ENCODE results near the gene ASB10.

Gene ASB10

GRCh38 chr7:151157645-151158329 lies 29.3 kb downstream of the ASB10 start:
- no peak for DNase-seq

- DNase-seq = no peak
These were observed 34.2 kb downstream of the ASB10 start for GRCh38 chr7:151152643-151153513.

- DNase-seq = no peak
These were observed 36.7 kb downstream of the ASB10 start for GRCh38 chr7:151150388-151150787.

GRCh38 chr7:151148319-151149259 lies 38.5 kb downstream of the ASB10 start:
- no peak for DNase-seq

GRCh38 chr7:151146761-151147160 lies 40.3 kb downstream of the ASB10 start:
- no peak for DNase-seq

GRCh38 chr7:151144387-151144786 lies 42.7 kb downstream of the ASB10 start:
- no peak for DNase-seq

GRCh38 chr7:151143261-151144015 lies 43.6 kb downstream of the ASB10 start:
- DNase-seq = no peak

GRCh38 chr7:151142686-151143040 lies 44.4 kb downstream of the ASB10 start:
- no peak for DNase-seq

GRCh38 chr7:151141855-151142685 lies 45.0 kb downstream of the ASB10 start:
- no peak for DNase-seq

- no peak for DNase-seq
These were observed 45.7 kb downstream of the ASB10 start for GRCh38 chr7:151141311-151141854.

- no peak for DNase-seq
These were observed 46.2 kb downstream of the ASB10 start for GRCh38 chr7:151140826-151141225.

GRCh38 chr7:151139791-151140190 lies 47.3 kb downstream of the ASB10 start:
- no peak for DNase-seq

- no peak for DNase-seq
These were observed 47.8 kb downstream of the ASB10 start for GRCh38 chr7:151139071-151139790.

GRCh38 chr7:151138153-151138851 lies 48.7 kb downstream of the ASB10 start:
- DNase-seq = no peak

- DNase-seq = no peak
These were observed 49.3 kb downstream of the ASB10 start for GRCh38 chr7:151137791-151138152.

GRCh38 chr7:151137076-151137675 lies 49.9 kb downstream of the ASB10 start:
- no peak for DNase-seq

GRCh38 chr7:151135866-151136843 lies 50.9 kb downstream of the ASB10 start:
- DNase-seq = no peak

- DNase-seq = no peak
These were observed 51.6 kb downstream of the ASB10 start for GRCh38 chr7:151135525-151135845.
